MM.1S (cell line): ENCODE measurements around the gene FNDC7.

Source experiments
- DNase-seq: peaks from one replicate; pipeline ENCODE4 v3.0.0-alpha.2; 2015
- H2AFZ ChIP-seq: fragments of 300-600 bp; sonication (generic); 2 replicates; pipeline ENCODE4 v1.6.0; 2016; ENCODE audit warnings: antibody characterized with exemption, low read length
- H3F3A ChIP-seq: fragments of 300-600 bp; sonication (generic); 2 replicates; pipeline ENCODE4 v1.6.1; 2016; ENCODE audit warnings: mild to moderate bottlenecking, antibody characterized with exemption, low read length, moderate library complexity, mixed read lengths; ENCODE audit not compliant: insufficient read depth
- H3K27ac ChIP-seq: fragments of 300-600 bp; sonication (generic); 2 replicates; pipeline ENCODE4 v1.5.1; 2016; ENCODE audit warnings: mild to moderate bottlenecking, low read length
- H3K27me3 ChIP-seq: fragments of 300-600 bp; sonication (generic); replicated peaks from 2 replicates; pipeline ENCODE4 v1.6.0; 2016; ENCODE audit warnings: low read length; ENCODE audit not compliant: insufficient read depth
- H3K36me3 ChIP-seq: fragments of 300-600 bp; sonication (generic); replicated peaks from 2 replicates; pipeline ENCODE4 v1.6.1; 2016; ENCODE audit warnings: mild to moderate bottlenecking, low read length, mixed read lengths; ENCODE audit not compliant: insufficient read depth
- H3K4me1 ChIP-seq: fragments of 300-600 bp; sonication (generic); 2 replicates; pipeline ENCODE4 v1.6.1; 2016; ENCODE audit warnings: low read length, mixed read lengths
- H3K4me2 ChIP-seq: fragments of 300-600 bp; sonication (generic); 2 replicates; pipeline ENCODE4 v1.6.0; 2016; ENCODE audit warnings: low read depth, low read length
- H3K4me3 ChIP-seq: fragments of 300-600 bp; sonication (generic); 2 replicates; pipeline ENCODE4 v1.5.1; 2016; ENCODE audit warnings: low read length, mixed read lengths
- H3K79me2 ChIP-seq: fragments of 300-600 bp; sonication (generic); 2 replicates; pipeline ENCODE4 v1.6.1; 2016; ENCODE audit warnings: mixed run types, low read length, mixed read lengths
- H3K9ac ChIP-seq: fragments of 300-600 bp; sonication (generic); 2 replicates; pipeline ENCODE4 v1.6.1; 2016; ENCODE audit warnings: low read length, mixed read lengths
- H3K9me2 ChIP-seq: fragments of 300-600 bp; sonication (generic); replicated peaks from 2 replicates; pipeline ENCODE4 v1.6.1; 2016; ENCODE audit warnings: mild to moderate bottlenecking, low read length, mixed read lengths; ENCODE audit not compliant: insufficient read depth
- H3K9me3 ChIP-seq: fragments of 300-600 bp; sonication (generic); replicated peaks from 2 replicates; pipeline ENCODE4 v1.6.1; 2016; ENCODE audit warnings: mild to moderate bottlenecking, low read length, mixed read lengths; ENCODE audit not compliant: insufficient read depth
- H4K20me1 ChIP-seq: fragments of 300-600 bp; sonication (generic); 2 replicates; pipeline ENCODE4 v1.6.1; 2016; ENCODE audit warnings: mild to moderate bottlenecking, low read length, moderate library complexity, mixed read lengths; ENCODE audit not compliant: insufficient read depth
- CTCF ChIP-seq: fragments of 300-600 bp; sonication (generic); IDR thresholded peaks from 2 replicates; pipeline ENCODE4 v1.5.1; 2016; ENCODE audit warnings: antibody characterized with exemption, low read length, mixed read lengths
- EZH2 ChIP-seq: fragments of 300-600 bp; sonication (generic); optimal IDR thresholded peaks from 2 replicates; pipeline ENCODE3; 2017; ENCODE audit warnings: low read depth, mild to moderate bottlenecking, antibody characterized with exemption, low read length, mixed read lengths
- EZH2phosphoT487 ChIP-seq: fragments of 300-600 bp; sonication (generic); IDR thresholded peaks from 2 replicates; pipeline ENCODE4 v1.6.1; 2018; ENCODE audit warnings: antibody characterized with exemption, low read length

The FNDC7 gene

DNA sequence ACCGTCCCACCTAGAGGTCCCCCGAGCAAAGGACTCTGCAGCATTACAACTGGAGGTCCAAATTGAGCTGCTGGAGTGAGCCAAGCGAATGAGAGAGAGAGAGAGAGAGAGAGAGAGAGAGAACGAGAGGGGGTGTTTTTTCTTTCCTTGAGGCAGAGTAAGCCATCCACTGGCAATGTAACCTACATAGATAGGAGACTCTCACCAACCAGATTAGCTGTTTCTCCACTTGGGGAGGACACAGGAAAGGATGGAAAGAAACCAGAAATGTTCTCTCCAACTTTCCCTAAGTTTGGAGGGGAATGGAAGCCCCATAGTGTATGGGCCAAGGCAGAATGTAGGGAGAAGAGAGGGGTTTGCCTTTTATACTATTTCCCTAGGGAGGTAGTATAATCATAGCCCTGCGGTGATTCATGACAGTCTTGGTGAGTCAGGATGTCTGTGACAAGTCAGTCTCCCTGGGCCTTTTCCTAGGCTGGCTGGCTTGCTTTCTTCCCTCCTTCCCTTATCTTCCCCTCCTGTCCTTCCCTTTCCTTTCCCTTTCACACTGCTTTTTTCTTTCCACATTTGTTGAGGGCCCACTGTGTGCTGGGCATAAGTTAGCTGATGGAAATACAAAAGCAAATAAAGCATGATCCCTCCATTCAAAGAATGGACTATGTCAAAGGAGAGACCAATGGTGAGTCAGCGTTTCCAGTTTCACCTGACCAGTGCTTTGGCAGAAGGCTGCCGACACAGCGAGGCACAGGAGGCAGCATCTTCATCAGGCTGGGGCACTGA lies 7.1 kb downstream of the FNDC7 start:
- TF ChIP-seq CTCF = no peak
- no peak for TF ChIP-seq EZH2
- TF ChIP-seq EZH2phosphoT487 = no peak
- peaks cover 3% of the 10 kb centered on the region; the same call in 1 of the 2 replicates for H3F3A ChIP-seq
- no peaks in the 10 kb centered on the region for H3K79me2 ChIP-seq
- H3K36me3 ChIP-seq = no peaks in the 10 kb centered on the region
- peaks cover 9% of the 10 kb centered on the region; the same call in 1 of the 2 replicates for H3K4me1 ChIP-seq
- H3K9ac ChIP-seq = no peak overlapping the region
- DNase-seq = peak; percentile 8
- no peak overlapping the region for H3K4me3 ChIP-seq
- H4K20me1 ChIP-seq = no peaks in the 10 kb centered on the region
- H3K9me2 ChIP-seq = no peaks in the 10 kb centered on the region
- no peaks in the 10 kb centered on the region for H3K9me3 ChIP-seq
- no peak overlapping the region for H2AFZ ChIP-seq
- 0 out of 2 replicates have a peak overlapping the region, but pooled peaks have one; percentile 21 for H3K4me2 ChIP-seq
- no peak overlapping the region for H3K27ac ChIP-seq
- no peaks in the 10 kb centered on the region for H3K27me3 ChIP-seq

- Histone ChIP-seq H3F3A (peaks cover 3% of the 10 kb centered on the region; the same call in 1 of the 2 replicates), H3K27me3 (no peaks in the 10 kb centered on the region), H3K79me2 (no peaks in the 10 kb centered on the region), H3K36me3 (no peaks in the 10 kb centered on the region), H3K9me3 (no peaks in the 10 kb centered on the region), H3K4me3 (peak overlapping the region; percentile 54), H3K27ac (peak overlapping the region; percentile 39; the same call in 1 of the 2 replicates), H3K4me1 (peaks cover 9% of the 10 kb centered on the region; the same call in 1 of the 2 replicates), H2AFZ (peak overlapping the region; percentile 51), H4K20me1 (no peaks in the 10 kb centered on the region), H3K9me2 (no peaks in the 10 kb centered on the region), H3K4me2 (peak overlapping the region; percentile 50), H3K9ac (no peak overlapping the region; the same call in 1 of the 2 replicates)
- TF ChIP-seq EZH2 = no peak
- TF ChIP-seq CTCF = no peak
- TF ChIP-seq EZH2phosphoT487 = no peak
- DNase-seq = peak; percentile 41
These were observed 9.6 kb downstream of the FNDC7 start for GRCh38 chr1:108722292-108722691.

GRCh38 chr1:108725906-108726305 lies 13.2 kb downstream of the FNDC7 start:
- Histone ChIP-seq H3K9ac (no peak overlapping the region), H3K4me3 (no peak overlapping the region), H3K4me1 (no peaks in the 10 kb centered on the region), H3K4me2 (no peak overlapping the region), H3F3A (peaks cover 3% of the 10 kb centered on the region; the same call in 1 of the 2 replicates), H3K27me3 (no peaks in the 10 kb centered on the region), H2AFZ (no peak overlapping the region), H3K9me2 (no peaks in the 10 kb centered on the region), H3K27ac (no peak overlapping the region), H3K36me3 (no peaks in the 10 kb centered on the region), H3K79me2 (no peaks in the 10 kb centered on the region), H4K20me1 (no peaks in the 10 kb centered on the region), H3K9me3 (no peaks in the 10 kb centered on the region)
- no peak for TF ChIP-seq CTCF
- no peak for TF ChIP-seq EZH2
- TF ChIP-seq EZH2phosphoT487 = no peak
- no peak for DNase-seq
